Stimulated activated CD4-positive, alpha-beta T cell treated with anti-CD3 and anti-CD28 coated beads, TNF-alpha, amount 100 ng/mL, for 48 hours (primary cell): ENCODE data around the gene SLC4A1.
A peak's percentile ranks its signal among the peaks of the same experiment; 100 is the strongest.

ENCODE experiments used
- DNase-seq, 3 donors: peaks; one replicate each; pipeline ENCODE4 v3.0.0-alpha.2; 2020; ENCODE audit warnings: low read depth in 3 of 3

The SLC4A1 gene

DNA sequence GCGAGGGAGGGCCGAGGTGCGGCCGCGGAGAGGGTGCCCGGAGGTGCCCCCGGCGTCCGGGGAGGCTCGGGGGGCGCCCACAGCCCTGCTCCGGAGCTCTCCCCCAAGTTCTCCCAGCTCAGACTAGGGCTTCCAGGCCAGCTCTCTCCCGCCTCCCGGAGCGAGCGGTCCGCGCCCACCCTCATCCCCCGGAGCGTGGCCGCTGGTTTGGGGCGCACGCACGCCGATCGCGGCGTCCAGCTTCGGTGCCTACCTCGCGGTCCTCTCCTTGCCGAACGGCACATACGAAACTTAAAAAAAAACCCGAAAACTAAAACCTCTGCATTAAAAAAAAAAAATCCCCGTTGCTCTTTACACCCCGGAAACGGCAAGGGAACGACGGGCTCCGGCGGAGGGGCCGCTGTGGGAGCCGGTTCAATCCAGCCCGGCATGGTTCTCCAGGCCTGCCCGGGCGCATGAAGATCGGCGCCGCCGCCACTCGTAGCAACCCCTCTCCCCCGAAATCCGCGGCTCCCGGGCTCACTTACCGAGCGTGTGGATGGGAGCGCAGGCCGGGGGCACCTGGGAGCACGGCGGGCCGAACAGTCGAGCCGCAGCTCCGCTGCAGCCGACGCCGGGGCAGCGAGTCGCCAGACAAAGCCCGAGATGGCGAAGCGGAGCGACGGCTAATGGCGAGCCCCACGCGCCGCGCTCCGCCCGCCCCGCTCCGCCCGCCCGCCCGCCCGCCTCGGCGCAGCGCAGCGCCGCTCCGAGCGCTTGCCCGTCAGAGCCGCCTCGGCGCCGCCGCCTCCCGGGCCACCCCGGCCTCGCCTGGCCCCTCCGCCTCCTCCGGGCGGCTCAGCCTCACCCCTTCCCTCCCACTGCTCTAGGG is 47.5 kb downstream of the SLC4A1 start:
- peak in 2 of 3 donors; percentile 32 to 38 for DNase-seq

DNA sequence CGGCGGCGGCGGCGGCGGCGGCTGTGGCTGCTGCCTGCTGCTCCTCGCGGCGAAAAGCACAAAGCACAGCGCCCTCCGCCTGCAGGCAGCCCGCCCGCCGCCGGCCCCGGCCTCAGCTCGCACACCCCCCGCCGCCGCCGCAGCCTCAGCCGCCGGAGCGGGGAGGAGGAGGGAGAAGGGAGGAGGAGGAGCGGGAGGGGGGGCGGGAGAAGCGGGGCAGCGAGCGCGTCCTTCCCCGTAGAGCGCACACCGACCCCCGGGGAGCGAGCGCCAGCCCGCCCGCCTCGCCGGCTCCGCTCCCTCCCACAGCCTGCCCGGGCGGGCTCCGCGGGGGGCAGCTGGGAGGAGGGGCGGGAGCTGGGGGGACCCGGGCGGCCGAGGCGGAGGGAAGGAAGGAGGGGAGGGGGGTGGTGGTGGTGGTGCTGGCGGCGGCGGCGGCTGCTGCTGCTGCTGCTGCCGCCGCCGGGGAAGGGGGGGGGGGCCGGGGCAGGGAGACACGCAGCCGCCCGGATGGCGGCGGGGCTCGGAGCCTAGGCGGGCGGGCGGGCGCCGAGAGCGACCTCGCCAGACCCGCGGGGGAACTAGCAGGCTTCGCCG is 48.2 kb downstream of the SLC4A1 start, which contains the start of gene UBTF:
Gene UBTF, minus strand, starts transcription at position 60 of the 597 bp plus-strand sequence. CDS start 1,446 bp downstream, outside the sequence.
- DNase-seq: peak in 2 of 3 donors; percentile 49 to 55

DNA sequence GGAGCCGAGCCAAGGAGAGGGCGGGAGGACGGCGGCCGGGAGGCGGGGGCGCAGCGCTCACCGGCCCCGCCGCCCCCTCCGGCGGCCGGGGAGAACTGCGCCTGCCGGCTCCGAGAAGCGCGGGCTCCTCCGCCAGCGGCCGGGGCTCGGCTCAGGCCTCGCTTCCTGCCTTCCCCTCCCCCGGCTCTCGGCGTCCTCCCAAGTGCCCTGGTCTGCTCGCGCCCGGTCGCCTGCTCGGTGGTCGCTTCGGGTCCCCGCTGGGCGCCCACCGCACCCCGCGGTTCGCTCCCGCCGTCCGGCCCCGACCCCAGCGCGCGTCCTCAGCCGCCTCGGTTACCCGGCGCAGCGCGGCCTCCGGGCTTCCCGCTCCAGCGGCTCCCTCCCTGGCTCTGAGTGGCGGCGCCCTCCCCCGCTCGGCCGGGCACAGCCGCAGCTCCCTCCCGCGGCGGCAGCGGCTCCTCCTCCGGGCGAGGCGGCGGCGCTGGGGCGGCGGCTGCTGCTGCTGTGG is 48.8 kb downstream of the SLC4A1 start:
- peak in 2 of 3 donors; percentile 59 to 70 for DNase-seq

DNA sequence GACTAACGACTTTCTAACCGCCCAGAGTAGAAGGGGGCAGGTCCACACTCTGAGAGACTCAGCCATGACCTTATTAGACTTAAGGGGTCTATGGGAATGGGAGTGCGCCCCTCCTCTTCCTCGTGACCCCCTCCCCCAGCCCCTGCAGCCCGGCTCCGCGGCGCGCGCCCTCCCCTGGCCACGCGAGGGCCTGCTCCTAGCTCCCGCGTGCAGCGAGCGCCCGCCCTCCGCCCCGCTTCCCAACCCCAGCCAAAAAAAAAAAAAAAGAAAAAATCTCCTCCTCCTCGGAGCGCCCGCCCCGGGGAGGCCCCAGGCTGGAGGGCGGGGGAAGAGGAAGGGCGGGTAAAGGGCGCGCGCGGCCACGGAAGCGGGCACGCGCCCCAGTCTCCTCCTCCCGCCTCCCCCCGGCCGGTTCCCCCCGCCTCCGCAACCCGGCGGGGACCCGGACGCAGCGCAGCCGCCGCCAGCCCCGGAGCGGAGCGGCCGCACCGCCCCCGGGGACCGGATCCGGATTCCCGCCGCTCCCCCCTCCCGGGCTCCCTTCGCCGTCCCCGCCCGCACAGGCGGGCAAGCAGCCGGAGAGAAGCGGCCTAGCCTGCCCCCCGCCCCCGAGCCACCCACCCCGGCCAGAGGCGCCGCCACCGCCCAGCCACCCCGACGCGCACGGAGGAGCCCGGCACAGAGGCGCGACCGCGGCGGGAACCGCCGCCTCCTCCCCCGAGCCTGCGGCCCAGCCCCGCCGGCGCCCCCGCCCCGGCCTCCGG is 49.4 kb downstream of the SLC4A1 start:
- peak; percentile 77 to 83 (median 79) for DNase-seq

DNA sequence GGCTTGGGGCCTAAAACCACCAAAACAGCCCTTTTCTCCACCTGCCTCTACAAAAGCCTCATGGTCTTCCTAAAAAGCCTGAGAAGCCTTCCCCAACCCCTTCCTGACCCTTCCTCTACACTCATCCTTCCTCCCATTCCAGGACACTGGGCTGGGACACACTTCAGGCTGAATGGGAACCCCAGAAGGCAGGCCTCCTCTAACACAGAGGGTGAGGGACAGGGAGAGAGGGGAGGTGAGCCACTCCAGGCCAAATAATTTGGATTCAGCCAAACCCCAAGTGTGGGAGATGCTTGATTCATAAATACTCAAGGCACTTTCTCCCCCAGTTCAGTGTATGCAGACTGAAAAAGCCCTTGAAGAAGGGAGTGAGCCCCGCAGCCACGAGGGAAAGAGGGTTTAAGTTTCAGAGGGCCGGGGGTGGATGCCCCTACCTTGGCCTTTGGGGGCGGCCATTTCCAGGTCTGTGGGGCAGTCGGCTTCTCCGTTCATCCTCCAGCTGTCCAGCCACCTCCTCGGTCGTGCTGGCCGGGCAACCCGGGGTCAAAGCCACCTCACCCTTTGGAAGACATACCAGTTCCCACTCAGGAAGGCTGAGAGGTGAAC is 50.1 kb downstream of the SLC4A1 start:
- DNase-seq: no peak

DNA sequence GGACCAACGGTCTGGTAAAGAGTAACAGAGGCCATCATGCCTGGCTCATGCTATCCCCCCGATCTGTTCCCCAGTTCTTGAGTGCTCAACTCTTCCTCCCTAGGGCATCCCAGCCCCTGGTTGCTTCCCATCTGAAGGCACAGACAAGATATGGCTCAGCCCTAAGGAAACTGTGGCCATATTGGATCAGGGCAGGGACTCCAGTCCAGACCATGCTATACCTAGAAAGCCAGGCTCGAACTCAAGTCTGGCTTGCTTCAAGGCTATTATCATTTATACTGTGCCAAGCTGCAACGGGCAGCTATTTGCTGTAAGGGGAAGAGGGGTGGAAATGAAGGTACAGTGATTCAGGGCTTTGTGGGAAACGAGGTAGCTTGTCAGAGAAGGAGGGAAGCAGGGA is 51.2 kb downstream of the SLC4A1 start:
- no peak for DNase-seq

DNA sequence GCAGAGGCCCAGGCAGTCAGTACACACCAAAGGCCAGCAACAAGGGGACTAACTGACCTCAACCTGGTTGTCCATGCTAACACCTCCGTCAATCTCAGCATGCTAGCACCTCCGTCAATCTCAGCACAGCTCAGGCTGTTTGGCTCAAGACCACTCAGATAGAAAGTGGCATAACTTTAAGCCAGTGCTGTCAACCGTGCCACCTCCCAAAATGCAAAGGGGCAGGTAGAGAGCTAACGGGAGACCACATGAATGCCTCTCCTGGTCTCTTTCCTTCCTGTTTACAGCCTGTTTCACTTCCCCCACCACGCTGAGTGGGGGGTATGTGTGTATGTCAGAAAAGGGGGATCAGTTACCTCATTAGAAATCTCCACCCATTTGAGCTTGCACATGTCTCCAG is 51.8 kb downstream of the SLC4A1 start:
- no peak for DNase-seq

DNA sequence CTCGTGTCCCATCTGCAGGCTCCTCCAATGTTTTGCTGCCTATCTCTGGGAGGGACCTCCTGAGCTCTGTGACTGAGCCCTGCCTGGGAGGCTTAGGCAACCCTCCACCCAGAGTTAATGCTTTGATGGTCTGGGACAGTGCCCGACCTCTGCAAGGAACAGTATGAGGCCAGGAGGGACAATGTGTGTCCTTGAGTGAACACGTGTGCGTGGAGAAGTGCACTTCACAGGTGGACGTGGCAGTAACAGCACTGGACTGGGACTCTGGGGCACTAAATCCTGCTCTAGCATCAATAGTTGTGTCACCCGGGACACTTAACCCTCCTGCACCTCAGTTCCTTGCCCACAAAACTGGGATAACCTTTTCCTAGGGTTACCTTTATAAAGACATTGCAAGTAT is 53.0 kb downstream of the SLC4A1 start:
- DNase-seq: no peak

DNA sequence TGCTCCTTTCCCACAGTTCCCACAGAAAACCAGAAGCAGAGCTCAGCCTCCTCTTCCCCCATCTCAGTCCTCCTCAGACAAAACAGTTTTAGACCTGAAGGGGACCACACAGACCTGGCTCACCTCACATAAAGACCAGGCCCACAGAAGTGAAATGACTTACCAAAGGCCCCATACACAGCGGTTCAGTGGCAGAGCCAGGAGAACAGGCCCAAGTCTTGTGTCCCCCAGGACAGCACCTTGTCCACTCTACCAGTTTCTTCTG is 53.8 kb downstream of the SLC4A1 start:
- DNase-seq: no peak

DNA sequence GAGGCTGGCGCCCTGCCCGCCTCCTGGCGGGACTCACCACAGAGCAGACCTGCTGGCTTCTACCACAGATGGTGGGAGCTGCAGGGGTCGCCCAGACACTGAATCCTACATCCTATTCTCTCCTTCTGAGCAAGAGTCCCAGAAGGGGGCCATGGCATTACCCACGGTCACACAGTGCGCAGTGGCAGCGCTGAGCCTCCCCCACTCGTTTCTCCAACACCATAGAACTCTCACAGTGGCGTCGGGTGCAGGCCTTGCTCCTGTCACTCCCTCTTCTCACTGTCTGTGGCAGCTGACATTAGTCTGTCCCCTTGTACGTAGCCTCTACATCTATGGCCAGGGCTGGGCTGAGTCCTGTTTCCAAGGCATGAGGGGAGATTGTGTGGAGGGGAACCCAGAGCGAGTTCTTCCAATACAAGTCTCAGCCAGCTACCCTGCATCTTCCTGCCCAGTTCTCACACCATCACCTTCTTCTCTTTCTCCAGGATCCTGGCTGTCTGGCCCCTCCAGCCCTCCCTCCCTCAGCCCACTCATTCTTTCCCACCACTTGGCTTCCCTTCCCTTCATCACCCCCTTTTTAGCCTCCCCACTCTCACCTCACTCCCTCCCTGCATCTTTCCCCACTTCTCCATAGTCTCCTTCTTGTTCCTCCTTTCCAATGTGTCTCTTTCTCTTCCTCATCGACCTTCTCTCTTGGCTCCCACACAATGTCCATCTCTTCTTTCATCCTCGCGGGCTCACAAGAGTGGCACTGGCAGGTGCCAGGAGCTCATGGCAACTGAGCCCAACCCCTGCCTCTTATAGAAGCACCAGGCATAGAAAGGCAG is 54.3 kb downstream of the SLC4A1 start:
- DNase-seq: no peak

DNA sequence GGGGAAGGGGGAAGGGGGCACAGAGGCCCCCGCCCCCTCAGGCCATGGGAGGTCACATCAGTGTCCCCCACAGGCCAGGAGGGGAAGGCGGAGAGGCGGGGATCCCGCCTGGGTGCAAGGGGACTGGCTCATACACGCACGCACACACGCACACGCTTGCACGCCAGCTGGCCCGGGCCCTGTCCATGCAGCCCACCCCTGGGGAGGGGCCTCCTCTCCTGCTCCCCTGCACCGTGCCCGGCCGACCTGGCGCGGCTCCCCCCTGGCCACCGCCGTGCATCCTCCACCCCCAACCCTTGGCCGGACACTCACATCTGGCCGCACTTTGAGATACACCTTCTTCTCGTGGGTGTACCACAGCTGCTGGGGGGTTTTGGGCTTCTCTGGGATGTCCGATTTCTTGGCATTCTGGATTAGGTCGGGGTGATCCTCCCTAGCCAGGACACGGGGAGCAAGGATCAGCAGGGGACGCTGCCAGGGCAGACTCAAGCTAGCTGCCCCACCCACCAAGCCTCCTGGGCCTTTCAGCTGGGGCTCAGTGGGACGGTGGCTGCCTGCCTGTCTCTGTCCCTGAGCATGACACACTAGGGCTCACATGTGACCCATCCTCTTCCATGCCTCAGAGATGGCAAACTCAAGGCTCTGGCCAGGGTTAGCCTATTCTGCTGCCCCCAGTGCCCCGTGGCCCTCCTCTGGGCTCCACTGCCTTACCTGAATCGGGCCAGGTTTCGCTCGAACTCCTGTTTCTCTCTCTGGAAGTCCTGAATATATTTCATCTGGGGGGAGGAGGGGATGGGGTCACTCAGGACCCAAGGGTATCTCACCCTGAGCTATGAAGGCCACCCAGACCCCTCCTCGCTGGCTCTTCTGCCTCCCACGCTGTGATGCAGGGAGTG is 55.2 kb downstream of the SLC4A1 start:
- no peak for DNase-seq

DNA sequence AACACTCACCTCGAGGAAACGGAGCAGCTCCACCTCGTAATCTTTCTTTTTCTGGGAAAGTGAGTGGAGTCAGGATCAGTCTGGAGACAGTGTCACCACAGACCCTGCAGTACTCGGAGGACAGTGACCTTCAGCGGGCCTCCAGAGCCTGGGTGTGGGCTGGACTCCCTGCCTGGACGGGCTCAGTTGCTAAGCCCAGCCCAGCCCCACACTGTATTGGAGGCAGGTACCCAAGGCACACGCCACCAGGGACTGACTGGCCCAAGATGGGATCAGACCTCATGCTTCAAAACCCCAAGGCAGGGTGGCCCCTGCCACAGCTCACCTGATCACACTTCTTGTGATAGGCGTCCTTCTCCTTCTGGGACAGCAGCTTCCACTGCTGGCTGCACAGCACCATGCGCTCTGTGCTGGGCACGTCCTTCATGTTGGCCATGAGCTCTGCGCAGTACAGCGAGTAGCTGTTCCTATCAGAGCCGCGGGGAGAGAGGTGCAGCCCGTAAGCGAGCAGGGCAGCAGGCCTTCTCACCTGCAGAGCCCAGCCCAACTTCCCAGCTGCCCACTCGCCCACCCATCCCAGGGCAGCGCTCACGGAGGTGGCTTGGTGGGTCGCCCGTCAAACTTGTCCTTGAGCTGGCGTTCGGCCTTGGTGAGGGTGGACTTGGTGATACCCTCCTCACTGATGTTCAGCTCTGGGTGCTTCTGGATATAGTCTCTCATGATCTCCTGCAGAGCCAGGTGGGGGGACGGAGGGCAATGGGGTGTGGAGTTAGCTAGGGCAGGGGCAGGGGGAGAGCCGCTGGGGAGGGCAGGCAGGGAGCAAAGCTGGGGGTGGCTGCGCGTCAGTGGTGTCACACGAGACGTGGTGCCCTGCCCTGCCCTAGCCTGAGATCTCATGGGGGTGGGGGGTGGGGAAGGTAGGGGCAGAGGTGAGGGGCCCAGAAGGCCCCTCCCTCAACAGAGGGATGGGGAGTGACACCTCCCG is 56.4 kb downstream of the SLC4A1 start:
- DNase-seq: no peak

DNA sequence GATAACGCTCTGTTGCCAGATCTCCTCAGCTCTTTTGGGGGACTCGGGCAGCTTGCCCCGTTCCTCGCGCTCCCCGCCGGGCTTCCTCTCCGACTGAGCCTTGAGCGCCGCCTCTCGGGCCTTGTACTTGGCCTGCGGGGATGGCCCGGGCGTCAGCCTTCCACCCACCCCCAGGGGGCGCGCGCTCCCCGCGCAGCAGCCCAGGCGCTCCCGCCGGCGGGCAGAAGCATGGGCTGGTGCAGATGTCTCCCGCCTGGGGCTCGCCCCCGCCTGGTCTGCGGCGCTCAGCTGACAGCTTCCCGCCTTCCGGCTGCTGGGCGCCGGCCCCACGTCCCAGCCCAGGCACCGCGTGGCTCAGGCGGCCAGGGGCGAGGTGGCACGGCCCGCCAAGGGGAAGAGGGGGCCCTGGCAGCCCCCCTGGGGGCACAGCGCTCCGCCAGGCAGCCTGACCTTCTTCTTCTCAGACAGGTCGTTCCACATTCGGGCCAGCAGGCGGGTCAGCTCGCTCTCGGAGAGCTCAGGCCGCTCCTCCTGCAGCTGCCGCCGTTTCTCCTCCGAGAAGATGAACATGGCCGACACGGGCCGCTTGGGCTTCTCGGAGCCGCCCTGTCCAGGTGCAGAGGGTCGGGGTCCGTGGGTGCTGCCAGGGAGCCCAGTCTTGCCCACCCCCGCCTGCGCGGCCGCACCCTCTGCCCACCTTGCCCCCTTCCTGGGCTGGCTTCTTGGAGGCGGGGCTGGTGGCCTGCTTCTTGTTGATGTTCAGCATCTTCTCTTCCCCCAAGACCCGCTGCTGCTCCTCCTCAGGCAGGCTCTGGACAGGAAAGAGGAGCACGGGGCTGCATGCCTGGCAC is 57.4 kb downstream of the SLC4A1 start:
- DNase-seq: peak; percentile 86 to 88 (median 87)

DNA sequence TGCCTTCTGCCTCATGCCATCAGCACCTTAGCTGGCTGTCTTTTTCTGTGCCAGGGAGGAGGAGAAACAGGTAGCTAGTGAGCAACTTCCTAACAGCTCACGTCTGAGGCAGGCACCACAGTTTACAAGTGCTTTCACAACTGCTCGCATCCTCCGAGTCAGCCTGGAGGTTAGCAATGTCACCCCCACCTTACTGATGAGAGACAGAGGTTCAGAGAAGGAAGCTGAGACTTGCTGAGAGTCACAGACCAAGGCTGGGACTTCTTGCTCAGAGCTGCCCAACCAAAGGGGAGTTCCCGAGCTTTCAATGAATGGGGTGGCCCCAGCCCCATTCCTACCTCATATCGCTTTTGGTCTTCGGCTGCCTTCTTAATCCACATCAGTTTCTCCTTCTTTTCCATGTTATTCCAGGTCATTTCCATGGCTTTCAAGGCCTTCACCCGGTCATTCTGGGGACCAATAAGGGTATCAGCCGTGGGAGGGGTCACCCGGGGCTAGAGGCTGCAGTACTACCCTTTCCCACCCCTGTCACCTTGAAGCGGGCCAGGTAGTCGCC is 58.1 kb downstream of the SLC4A1 start:
- DNase-seq: peak in 2 of 3 donors; percentile 55 to 70

DNA sequence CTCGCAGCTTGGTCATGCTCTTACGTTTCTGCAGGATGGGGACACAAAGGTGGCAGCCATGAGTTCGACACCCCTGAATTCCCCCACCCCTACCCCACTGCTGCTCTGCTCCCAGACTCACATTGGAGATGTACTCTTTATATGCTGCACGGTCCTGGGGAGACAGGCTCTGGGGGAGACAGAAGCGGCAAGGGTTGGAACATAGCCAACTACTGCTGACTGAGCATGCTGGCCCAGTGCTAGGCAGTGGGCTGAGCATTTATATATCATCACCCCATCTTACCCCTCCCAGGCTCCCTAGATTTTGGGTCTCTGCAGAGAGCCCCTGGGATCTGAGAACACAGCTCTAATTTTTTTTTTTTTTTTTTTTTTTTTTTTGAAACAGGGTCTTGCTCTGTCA is 60.2 kb downstream of the SLC4A1 start:
- DNase-seq: no peak

DNA sequence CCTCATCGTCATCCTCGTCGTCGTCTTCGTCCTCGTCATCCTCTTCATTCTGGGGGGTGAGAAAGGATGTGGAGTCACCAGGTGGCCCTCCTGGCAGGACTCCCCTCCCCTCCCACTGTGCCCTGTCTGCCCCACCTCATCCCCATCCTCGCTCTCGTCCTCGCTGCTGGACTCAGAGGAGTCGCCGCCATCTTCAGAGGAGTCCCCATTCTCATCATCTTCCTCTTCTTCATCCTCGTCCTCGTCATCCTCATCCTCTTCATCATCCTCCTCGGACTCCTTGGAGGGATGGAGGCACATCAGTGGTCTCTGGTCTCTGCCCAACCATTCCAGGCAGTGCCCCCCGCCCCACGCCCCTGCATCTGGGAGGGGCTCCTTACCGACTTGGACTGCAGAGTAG is 60.6 kb downstream of the SLC4A1 start:
- no peak for DNase-seq

DNA sequence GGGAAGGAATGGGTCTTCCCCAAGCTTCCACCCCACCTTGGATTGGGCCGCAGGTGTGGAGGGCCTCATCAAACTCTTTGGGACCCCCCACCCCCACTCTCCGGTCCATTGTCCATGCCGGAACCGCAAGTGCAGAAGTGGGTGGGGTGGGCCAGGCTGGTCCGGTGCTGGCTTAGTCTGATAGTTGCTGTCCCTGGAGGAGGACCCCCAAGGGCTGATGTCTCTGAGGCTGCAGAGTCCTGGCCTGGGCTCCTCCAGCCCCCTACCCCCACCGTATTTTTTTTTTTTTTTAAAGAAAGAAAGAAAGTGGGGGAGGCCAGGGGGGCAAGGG is 61.1 kb downstream of the SLC4A1 start:
- no peak for DNase-seq
